HepG2 (cell line): Measurements from ENCODE around the gene SV2B. TPM values are rescaled to one million over a fixed set of nuclear protein-coding genes. Genes with fewer than 3 reads are reported as not detected.

Experiments
- MLXIP ChIP-seq: sonication (generic); formaldehyde crosslinking; IDR thresholded peaks from 2 replicates; pipeline ENCODE4 v1.9.0; 2021; ENCODE audit warnings: missing genetic modification reagents, borderline replicate concordance
- NCOA5 ChIP-seq: sonication (generic); formaldehyde crosslinking; IDR thresholded peaks from 2 replicates; pipeline ENCODE4 v1.4.0; 2020; ENCODE audit warnings: missing genetic modification reagents
- NFE2L1 ChIP-seq: sonication (generic); formaldehyde crosslinking; IDR thresholded peaks from 2 replicates; pipeline ENCODE4 v1.4.0; 2020; ENCODE audit warnings: missing genetic modification reagents, mild to moderate bottlenecking, borderline replicate concordance
- NR2F6 ChIP-seq, 2 experiments: IDR thresholded peaks; 2 replicates each; pipeline ENCODE4 v1.6.1; 2016; ENCODE audit warnings: antibody characterized with exemption in 1 of 2, mild to moderate bottlenecking in 1 of 2
- PRDM15 ChIP-seq: sonication (generic); formaldehyde crosslinking; IDR thresholded peaks from 2 replicates; pipeline ENCODE4 v1.4.0; 2020; ENCODE audit warnings: missing genetic modification reagents
- SNRNP70 ChIP-seq: fragments of 200-400 bp; formaldehyde crosslinking; IDR thresholded peaks from 2 replicates; pipeline ENCODE4 v1.6.1; 2017; ENCODE audit warnings: mild to moderate bottlenecking, low read depth, low read length, moderate library complexity
- polyA plus RNA-seq, 8 experiments: library from polyadenylated mRNA; depleted of rRNA in 3 of 8; stranded (reverse) in 7 of 8; unstranded in 1 of 8; fragments of >200 nt; fragmentation: Illumina TruSeq in 4 of 8; extraction: Trizol in 4 of 8; gene quantifications; 2 replicates each; pipeline versions ENCODE4 v1.2.1 to v1.2.3, GENCODE V29; 2011 to 2016; ENCODE audit warnings: low read depth in 4 of 8, missing spikeins in 1 of 8, mixed read lengths in 1 of 8; ENCODE audit not compliant: insufficient read depth in 1 of 8
- total RNA-seq, 5 experiments: library from RNA; depleted of rRNA; stranded (reverse); fragments of >200 nt; fragmentation: Illumina TruSeq; extraction: Trizol; gene quantifications; 2 replicates each; pipeline ENCODE4 v1.2.3, GENCODE V29; 2016; ENCODE audit warnings: low read depth in 1 of 5

The SV2B gene
- total and polyA plus RNA-seq, 2 of the 13 experiments (the other 11 are each of a cell fraction or from before 2014, with no cell fraction given) = not detected

GRCh38 chr15:91253605-91254004 lies 153.5 kb downstream of the SV2B start (continued):
- TF ChIP-seq PRDM15 (CRISPR knock-in tag) (no peak), NR2F6 (IDR thresholded peaks at IDR 0.05) (no peak), NR2F6 (CRISPR knock-in tag; IDR thresholded peaks at IDR 0.05) (no peak), NCOA5 (CRISPR knock-in tag) (no peak), MLXIP (CRISPR knock-in tag) (no peak), NFE2L1 (CRISPR knock-in tag) (no peak), SNRNP70 (no peak)
